GM18519 (cell line): ENCODE results near the gene UPF1.
"Not testable (repeated sequence)": the region's sequence is repeated elsewhere in the genome, so short reads cannot be mapped to it uniquely, and the experiment has no call there.

ENCODE experiments used
- ATAC-seq: cut with Tn5 transposase; IDR thresholded peaks from one replicate; pipeline ENCODE4 v1.9.1; 2021; ENCODE audit warnings: mild to moderate bottlenecking, moderate library complexity; ENCODE audit not compliant: unreplicated experiment, low FRiP score

UPF1 gene

DNA sequence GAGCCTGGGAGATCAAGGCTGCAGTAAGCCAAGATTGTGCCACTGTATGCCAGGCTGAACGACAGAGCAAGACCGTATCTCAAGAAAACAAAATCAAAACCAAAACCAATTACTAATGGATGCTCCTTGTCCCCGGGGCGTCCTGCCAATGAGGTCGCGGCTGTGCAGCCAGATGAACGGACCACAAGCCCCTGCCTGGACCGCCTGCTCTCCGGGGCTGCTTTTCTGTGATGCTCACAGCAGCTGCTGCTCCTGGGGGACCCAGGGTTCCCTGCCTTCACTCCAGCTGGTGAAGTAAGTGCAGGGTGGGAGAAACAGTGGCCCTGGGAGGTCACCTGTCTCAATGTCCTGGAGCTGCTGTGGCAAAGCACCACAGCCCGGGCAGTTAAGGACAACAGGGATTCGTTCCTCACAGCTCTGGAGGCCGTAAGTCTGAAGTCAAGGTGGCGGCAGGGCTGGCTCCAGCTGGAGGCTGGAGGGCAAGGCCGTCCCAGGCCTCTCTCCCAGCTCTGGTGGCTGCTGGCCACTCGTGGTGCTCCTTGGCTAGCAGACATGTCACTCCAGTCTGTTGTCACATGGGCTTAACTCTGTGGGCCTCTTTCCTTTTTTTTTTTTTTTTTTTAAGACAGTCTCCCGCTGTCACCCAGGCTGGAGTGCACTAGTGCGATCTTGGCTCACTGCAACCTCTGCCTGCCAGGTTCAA lies 77.3 kb downstream of the UPF1 start:
- ATAC-seq: no peak

DNA sequence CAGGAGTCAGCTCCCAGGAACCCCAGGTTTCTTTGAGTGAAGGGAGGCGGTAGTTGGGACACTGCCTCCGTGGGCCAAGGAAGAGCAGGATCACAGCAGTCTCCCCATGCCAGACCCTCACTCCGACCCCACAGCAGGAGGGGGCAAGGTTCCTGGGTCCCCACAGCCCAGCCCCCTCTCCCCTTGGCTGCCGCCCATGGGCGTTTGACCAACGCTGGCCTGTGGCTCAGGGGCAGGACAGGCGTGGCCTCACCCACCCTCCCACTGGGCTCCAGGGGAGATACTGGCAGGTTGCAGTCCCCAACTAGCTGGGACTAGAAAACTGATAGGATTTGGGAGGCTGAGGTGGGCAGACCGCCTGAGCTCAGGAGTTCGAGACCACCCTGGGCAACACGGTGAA lies 78.3 kb downstream of the UPF1 start:
- no peak for ATAC-seq

DNA sequence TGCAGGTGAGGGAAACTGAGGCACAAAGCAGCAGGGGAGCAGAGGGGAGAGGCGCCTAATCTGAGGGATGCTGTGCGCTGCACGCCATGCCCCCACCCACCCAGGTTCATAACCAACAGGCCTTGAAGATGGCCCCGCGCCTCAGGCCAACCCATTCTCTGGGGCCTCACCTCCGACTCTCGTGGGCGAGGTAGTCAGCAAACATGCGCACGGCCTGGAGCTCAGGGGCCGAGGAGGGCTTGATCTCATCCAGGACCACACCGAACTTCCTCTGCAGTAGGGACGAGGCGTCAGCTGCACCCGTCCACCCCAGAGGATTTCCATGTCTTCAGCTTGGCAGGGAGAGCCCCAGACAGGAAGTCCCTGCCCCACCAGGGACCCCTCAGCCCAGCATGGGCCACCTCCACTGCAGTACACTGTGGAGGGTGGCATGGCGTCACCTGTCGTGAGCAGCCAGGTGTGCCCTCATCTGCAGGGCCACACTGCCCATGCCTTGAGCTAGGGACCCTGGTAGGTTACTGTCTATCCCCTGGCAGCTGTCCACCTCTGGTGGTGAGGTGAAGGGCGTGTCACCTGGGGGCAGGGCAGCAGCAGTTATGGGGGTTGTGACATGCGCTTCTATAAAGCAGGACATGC lies 79.2 kb downstream of the UPF1 start:
- no peak for ATAC-seq

GRCh38 chr19:18912933-18913332 lies 81.2 kb downstream of the UPF1 start:
- ATAC-seq: no peak

DNA sequence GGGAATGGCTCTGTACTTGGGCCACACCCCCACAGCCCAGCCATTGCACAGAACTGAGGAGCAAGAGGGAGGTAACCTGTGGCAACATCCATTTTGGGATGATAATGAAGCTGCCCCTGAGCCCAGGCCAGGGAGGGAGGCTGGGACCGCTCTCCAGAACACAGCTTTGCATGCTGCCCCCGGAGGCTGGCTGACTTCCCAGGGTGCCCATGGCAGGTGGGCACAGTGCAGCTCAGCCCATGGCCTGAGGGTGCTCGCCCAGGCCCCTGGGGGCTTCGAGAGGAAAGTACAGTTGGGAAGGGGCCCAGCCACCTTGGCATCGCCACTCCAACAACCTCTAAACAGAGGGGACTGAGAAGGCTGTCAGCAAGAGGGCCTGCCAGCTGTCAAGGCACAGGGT lies 81.7 kb downstream of the UPF1 start:
- ATAC-seq: no peak

DNA sequence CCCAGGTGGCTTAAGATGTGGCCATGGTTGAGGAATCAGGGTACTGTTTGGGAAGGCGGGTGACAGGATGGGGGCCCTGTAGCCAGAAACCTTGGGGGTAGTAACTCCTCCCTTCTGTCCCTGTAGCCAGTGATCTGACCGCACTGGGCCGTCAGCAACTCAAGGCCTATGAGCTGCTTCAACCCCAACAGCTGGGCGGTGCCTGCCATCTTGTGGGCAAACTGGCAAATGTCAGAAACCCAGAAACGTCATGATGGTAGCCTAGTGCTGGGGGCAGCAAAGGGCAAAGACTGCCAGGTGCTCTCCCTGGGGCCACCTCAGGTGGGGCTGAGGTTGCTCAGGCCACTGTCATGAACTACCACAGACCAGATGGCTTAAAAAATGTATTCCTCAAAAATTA lies 83.9 kb downstream of the UPF1 start:
- no peak for ATAC-seq

GRCh38 chr19:18917593-18917992 lies 85.8 kb downstream of the UPF1 start:
- not testable (repeated sequence) for ATAC-seq
